GDM1 (cell line): ENCODE results near the gene GFY.
A peak's percentile ranks its signal among the peaks of the same experiment; 100 is the strongest.

Experiments used
- DNase-seq: peaks from one replicate; lab custom pipeline; 2025; lab: John Stamatoyannopoulos, UW

Gene GFY, protein sequence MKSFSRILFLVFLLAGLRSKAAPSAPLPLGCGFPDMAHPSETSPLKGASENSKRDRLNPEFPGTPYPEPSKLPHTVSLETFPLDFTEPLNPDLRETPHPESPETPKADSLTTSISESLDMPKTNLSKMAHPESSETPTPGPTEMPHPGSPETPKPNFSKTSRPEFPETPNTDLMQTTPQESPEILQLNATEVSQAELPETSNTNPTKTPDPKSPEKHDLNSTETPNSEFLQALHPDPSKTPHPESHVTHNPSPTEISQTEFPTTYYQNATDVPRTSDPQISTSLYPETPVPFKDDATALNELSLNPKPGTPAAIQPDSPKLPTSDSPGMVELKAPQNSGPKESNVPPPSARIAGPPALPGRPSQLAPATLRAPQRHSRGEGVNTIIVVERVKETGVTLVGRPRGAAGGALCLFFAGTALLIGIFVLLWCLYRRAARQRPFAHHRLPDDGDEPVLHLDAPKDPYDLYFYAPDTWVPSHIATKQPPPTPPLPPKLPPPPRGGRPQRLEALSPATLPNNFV

GRCh38 chr19:49425178-49425577 is at the start of gene GFY:
GFY (plus strand) TSS chr19:49425388; CDS start chr19:49426431, 1,043 bp downstream.
- DNase-seq = no peak

- DNase-seq = no peak
Measured at GRCh38 chr19:49378512-49378911, 46.7 kb upstream of the GFY start.

DNA sequence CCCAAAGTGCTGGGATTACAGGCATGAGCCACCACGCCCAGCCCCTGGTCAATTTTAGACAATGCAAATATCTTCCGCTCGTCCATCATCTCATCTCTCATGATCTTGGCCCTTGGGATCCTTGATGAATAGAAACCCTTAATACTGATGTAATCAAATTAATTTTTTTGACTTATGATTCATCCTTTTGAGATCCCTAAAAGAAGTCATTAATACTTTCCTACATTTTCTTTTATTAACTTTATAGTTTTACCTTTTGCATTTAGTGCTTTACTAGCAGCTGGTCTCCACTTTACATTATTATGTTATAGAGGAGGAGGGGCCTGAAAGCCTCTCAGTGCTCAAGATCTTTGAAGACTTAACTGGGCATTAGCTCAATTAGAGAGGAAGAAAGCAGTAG is 44.8 kb upstream of the GFY start:
- no peak for DNase-seq

DNA sequence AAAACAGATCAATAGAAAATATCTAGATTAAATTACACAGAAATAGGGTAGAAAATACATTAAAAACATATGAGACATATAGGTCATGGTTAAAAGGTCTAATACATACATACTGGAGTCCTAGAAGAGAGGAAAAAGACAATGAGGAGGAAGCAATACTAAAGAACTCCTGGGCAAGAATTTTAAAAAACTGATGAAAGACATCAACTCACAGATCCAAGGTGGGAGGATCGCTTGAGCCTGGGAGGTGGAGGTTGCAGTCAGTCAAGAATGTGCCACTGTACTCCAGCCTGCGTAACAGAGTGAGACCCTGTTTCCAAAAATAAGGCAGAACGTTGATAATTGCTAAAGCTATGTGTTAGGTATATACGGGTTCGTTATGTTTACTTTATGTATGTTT is 42.5 kb upstream of the GFY start:
- DNase-seq = no peak

GRCh38 chr19:49383599-49383998 is 41.6 kb upstream of the GFY start:
- DNase-seq = no peak

- no peak for DNase-seq
Measured at GRCh38 chr19:49387936-49388372, 37.2 kb upstream of the GFY start, which contains the start of gene KASH5. KASH5 (plus strand) TSS chr19:49388249; CDS start chr19:49390884, 2,635 bp downstream.

GRCh38 chr19:49389406-49389805 is 35.8 kb upstream of the GFY start:
- DNase-seq = no peak

DNA sequence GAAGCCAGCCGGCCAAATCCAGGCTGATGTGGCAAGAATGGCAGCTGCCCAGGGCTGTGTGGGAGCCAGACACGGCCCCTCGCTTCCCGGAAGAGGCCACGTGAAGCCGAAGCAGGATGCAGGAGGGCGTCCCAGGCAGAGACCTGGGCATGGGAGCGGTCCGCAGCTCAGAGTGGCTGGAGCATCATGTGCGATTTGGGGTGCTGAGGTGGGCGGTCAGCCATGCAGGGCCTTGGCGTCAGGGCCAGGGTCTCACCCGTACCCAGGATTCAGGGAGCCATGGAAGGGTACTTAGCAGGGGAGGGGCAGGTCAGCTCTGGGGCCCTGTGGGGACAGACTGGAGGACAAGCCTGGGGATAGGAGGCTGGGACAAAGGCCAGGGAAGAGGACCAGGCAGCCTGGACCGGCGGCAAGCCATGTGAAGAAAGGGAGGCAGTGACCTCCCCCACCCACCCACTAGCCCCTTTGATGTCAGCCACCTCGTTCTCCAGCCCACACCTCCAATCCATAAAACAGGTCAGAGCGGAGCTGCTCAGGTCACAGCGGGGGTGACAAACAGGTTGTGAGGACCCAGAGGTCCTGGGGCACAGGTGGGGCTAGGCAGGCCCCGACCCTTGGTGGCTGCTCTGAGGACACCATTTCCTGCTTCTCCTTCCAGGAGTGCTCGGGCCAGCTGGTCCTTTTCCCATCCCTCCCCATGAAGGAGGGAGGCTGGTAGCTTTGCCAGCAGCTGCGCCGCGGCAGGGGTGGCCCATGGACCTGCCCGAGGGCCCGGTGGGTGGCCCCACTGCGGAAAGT is 34.9 kb upstream of the GFY start:
- no peak for DNase-seq

GRCh38 chr19:49390929-49391359 is 34.2 kb upstream of the GFY start:
- no peak for DNase-seq

DNA sequence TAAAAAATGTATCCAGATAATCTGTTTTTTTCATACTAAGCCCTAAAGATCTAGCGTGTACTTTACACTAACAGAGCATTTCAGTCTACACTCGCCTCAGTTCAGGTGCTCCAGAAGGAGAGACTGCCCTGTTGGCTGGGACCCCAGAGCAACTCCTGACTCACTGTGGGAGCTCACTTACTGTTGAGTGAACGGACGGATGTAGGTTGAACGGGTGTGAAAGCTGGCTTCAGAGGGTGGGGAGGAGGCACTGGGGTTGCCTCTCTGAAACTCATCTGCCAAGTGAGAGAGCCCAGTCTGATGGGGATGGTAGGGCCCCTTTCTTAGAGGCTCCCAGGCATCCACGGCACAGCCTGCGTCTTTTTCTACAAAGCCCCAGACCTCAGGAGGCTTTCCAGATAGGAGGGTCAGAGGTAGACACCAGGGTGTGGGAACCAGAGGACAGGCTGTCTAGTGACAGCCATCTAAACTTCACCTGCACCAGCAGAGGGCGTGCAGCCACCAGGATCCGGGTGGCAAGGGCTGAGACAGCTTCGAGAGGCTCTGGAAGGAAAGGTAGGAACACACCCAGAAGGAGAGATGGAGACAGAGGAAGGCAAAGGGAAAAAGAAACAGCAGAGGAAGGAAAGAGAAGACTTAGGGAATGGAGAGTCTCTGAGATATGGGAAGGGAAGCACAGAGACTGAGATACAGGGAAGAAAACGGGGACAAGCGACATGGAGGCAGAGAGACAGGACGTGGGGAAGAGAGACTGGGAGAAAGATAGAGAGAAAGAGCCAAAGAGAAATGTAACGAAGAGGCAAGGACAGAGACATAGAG is 33.4 kb upstream of the GFY start:
- DNase-seq = peak; percentile 73

GRCh38 chr19:49393881-49394280 is 31.3 kb upstream of the GFY start:
- no peak for DNase-seq

DNA sequence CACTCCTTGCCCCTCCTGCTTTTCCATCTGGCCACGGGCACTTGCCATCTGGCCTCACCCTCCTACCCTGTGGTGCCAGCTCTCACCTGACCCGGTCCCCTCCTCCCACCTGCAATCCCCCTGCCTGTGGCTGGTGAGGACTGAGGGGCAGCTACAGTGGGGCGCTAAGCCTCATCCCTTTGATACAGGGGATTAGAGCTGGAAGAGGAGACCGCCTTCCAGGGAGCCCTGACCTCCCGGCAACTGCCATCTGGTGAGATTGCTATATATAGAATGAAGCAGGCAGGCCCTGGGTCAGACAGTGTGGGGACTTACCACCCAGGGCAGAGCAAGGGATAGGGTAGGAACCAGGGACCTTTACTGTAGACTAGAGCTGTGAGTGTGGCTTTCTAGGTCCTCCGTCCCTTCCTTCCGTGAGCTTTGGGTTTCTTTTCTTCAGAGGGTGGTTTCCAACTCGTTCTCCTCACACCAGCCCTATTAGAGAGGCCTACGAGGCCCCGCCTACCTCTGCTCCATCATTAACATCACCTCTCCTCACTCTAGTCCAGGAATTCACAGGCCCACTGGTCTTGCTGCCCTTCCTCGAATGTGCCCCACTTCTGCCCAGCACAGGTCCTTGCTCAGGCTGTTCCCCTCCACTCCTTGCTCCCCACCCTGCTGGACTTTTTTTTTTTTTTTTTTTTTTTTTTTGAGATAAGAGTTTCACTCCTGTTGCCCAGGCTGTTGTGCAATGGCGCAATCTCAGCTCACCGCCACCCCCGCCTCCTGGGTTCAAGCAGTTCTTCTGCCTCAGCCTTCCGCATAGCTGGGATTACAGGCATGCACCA is 29.4 kb upstream of the GFY start:
- no peak for DNase-seq

DNA sequence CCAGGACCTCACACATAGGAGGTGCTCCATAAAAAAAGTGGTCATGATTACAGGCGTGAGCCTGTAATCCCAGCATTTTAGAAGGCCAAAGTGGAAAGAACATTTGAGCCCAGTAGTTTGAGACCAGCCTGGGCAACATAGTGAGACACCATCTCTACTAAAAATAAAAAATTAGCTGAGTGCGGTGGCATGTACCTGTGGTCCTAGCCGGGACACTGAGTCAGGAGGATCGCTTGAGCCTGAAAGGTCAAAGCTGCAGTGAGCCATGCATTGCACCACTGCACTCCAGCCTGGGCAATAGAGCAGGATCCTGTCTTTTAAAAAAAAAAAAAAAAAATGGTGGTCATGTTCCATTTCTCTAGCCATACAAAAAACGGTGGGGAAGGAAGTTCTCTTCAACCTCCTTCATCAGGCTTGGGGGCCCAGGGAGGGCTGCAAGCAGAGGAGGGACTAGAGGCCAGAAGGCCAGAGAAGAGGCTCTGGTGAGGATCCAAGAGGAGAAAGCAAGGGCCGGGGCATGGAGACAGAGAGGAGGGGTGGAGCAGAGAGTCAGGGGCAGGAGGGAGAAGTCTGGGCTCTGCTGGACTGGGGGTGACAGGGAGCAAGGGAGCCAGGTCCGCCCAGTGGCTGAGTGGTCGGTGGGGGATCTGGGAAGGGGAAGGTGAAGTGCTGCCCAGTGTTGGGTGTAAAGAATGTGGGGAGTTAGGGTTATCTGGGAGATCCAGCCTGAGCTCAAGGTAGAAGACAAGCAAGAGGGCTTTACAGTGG is 28.3 kb upstream of the GFY start:
- no peak for DNase-seq

DNA sequence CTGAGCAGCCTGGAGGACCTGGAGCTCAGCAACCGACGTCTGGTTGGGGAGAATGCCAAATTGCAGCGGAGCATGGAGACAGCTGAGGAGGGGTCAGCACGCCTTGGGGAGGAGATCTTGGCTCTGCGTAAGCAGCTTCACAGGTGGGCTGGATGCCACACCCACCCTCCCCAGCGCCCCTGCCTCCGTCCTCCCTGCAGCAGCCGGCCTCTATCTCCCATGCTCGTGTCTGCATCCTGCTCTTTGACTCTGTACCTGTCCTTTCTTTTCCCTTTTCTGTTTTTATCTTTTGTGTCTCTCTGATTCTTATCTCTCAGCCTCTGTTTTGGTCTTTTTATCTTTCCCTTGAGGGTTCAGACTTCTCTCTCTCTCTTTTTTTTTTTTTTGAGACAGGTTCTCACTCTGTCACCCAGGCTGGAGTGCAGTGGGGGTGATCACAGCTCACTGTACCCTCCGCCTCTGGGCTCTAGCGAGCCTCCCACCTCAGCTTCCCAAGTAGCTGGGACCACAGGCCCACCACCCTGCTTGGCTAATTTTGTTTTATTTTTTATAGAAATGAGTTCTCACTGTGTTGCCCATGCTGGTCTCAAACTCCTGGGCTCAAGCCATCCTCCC is 27.1 kb upstream of the GFY start:
- no peak for DNase-seq

DNA sequence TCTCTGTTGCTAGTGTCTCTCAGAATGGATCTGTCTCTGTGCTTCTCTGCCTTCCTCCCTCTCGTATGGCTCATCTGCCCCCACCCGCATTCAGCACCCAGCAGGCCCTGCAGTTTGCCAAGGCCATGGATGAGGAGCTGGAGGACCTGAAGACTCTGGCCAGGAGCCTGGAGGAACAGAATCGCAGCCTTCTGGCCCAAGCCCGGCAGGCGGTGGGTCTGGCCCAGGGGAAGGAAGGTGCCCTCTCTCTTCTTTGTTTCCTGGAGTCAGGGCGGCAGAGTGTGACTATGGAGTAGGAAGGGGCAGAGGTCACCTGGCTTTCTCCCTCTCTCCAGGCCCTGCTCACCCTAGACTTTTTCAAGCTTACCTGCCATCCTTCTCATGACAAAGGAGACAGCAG is 26.3 kb upstream of the GFY start:
- DNase-seq = no peak

GRCh38 chr19:49400029-49400428 is 25.2 kb upstream of the GFY start:
- DNase-seq = no peak

- no peak for DNase-seq
Measured at GRCh38 chr19:49403404-49404187, 21.6 kb upstream of the GFY start.

- no peak for DNase-seq
Measured at GRCh38 chr19:49407079-49407478, 18.1 kb upstream of the GFY start.

DNA sequence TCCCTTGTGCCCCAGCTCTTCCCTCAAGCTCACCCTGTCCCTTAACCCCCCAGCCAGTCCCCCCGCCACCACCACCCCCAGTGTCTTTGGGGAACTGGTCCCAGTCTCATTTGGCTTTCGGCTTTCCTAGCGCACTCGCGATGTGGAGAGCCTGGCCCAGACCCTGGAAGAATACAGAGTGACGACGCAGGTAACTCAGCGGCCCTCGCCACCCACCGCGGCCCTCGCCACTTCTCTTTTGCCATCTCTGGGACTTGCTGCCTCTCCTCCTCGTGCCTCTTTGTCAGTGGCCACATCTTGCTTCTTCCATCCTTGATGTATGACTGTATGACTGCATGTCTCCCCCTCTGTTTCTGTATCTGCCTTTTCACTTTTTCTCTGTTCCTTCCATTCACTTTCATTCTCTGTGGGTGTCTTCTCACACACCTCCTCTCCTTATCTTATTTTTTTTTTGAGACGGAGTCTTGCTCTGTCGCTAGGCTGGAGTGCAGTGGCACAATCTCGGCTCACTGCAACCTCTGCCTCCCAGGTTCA is 17.6 kb upstream of the GFY start:
- no peak for DNase-seq
